Activated CD8-positive, alpha-beta T cell treated with anti-CD3 and anti-CD28 coated beads for 36 hours (primary cell): Measurements from ENCODE around the gene SCN9A. TPM values are rescaled to one million over a fixed set of nuclear protein-coding genes. Genes with fewer than 3 reads are reported as not detected.

Experiments used
- ATAC-seq: fragments of 200-7000 bp; cut with Tn5 transposase; one replicate; pipeline ENCODE4 v1.10.0; 2021; ENCODE audit warnings: mild to moderate bottlenecking, moderate library complexity
- CTCF ChIA-PET: fragments of 350-600 bp; sonication (Branson Sonifier 250); formaldehyde crosslinking; loops from one replicate; lab custom pipeline; 2021; ENCODE audit warnings: antibody characterized with exemption; lab: Charles Lee
- POLR2A ChIA-PET: fragments of 350-600 bp; sonication (Branson Sonifier 250); formaldehyde crosslinking; loops from one replicate; lab custom pipeline; 2021; ENCODE audit warnings: antibody characterized with exemption; lab: Charles Lee
- DNase-seq: peaks from one replicate; pipeline ENCODE4 v3.0.0-alpha.2; 2020
- H3K27ac Mint-ChIP-seq: one replicate; pipeline ENCODE4 v1.8.0; 2021; ENCODE audit warnings: mild to moderate bottlenecking, mixed read lengths
- H3K27me3 Mint-ChIP-seq: one replicate; pipeline ENCODE4 v1.8.0; 2021; ENCODE audit warnings: mixed read lengths
- H3K36me3 Mint-ChIP-seq: one replicate; pipeline ENCODE4 v1.8.0; 2021; ENCODE audit warnings: low read depth, mixed read lengths
- H3K4me1 Mint-ChIP-seq: one replicate; pipeline ENCODE4 v1.8.0; 2021; ENCODE audit warnings: low read depth, mixed read lengths
- H3K4me3 Mint-ChIP-seq: one replicate; pipeline ENCODE4 v1.8.0; 2021; ENCODE audit warnings: mild to moderate bottlenecking, moderate library complexity, mixed read lengths
- H3K9me3 Mint-ChIP-seq: one replicate; pipeline ENCODE4 v1.8.0; 2021; ENCODE audit warnings: mixed read lengths
- intact Hi-C: fragments of 100-400 bp; cut with micrococcal nuclease; formaldehyde crosslinking; loops from one replicate; pipeline ENCODE4 v1.10.0; 2022
- total RNA-seq, 2 experiments: library from RNA; stranded (reverse); gene quantifications; one replicate each; pipeline ENCODE4 v1.2.3, GENCODE V29; 2021
- TF ChIP-seq, protein P1 (sequence below): fragments of 200-600 bp; IDR thresholded peaks from one replicate; pipeline ENCODE4 v1.8.0; 2022; ENCODE audit warnings: antibody characterized with exemption, mild to moderate bottlenecking

SCN9A gene
- total RNA-seq, 2 experiments from 2014 or later: not detected

DNA sequence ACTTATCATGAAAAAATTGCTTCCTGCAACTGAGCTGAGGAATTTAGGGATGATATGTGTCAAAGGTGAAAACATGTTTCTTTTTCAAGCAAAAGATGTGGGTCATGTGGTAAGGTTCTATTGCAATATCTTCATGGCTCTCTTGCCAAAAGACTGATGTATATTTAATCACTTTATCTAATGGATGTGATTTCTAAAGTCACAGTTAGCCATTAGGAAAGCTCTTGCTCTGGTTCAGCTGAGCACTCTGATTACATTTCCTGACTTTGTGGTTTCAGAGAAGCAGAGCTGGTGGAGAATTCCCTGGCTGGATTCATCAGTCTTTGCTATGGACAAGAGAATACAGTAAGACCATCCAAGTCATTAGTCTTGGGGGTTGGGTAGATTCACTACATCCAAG, 24.4 kb downstream of the SCN9A start:
- H3K27me3 Mint-ChIP-seq: no peaks in the 10 kb centered on the region
- intact Hi-C loops: no loop called here
- ChIA-PET CTCF (no interaction called here), POLR2A (no interaction called here)
- no peaks in the 10 kb centered on the region for H3K4me1 Mint-ChIP-seq
- H3K9me3 Mint-ChIP-seq: no peaks in the 10 kb centered on the region
- TF ChIP-seq, protein P1, sequence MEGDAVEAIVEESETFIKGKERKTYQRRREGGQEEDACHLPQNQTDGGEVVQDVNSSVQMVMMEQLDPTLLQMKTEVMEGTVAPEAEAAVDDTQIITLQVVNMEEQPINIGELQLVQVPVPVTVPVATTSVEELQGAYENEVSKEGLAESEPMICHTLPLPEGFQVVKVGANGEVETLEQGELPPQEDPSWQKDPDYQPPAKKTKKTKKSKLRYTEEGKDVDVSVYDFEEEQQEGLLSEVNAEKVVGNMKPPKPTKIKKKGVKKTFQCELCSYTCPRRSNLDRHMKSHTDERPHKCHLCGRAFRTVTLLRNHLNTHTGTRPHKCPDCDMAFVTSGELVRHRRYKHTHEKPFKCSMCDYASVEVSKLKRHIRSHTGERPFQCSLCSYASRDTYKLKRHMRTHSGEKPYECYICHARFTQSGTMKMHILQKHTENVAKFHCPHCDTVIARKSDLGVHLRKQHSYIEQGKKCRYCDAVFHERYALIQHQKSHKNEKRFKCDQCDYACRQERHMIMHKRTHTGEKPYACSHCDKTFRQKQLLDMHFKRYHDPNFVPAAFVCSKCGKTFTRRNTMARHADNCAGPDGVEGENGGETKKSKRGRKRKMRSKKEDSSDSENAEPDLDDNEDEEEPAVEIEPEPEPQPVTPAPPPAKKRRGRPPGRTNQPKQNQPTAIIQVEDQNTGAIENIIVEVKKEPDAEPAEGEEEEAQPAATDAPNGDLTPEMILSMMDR: no peak
- ATAC-seq (no peak), DNase-seq (no peak)
- H3K4me3 Mint-ChIP-seq: no peak overlapping the region
- no peak overlapping the region for H3K27ac Mint-ChIP-seq
- no peaks in the 10 kb centered on the region for H3K36me3 Mint-ChIP-seq

GRCh38 chr2:166350525-166350924, 25.2 kb downstream of the SCN9A start:
- no peaks in the 10 kb centered on the region for H3K27me3 Mint-ChIP-seq
- ChIA-PET POLR2A (no interaction called here), CTCF (no interaction called here)
- DNase-seq (no peak), ATAC-seq (no peak)
- H3K4me1 Mint-ChIP-seq: no peaks in the 10 kb centered on the region
- H3K36me3 Mint-ChIP-seq: no peaks in the 10 kb centered on the region
- TF ChIP-seq, protein P1: no peak
- intact Hi-C loops: no loop called here
- no peak overlapping the region for H3K27ac Mint-ChIP-seq
- no peak overlapping the region for H3K4me3 Mint-ChIP-seq
- no peaks in the 10 kb centered on the region for H3K9me3 Mint-ChIP-seq

- CTCF ChIA-PET: interaction anchor here (0.6 kb wide), 2 partner anchors 41 to 333 kb away, joined by 3 read pairs; no protein-coding TSS in a partner anchor
- no peak for DNase-seq
- Mint-ChIP-seq H3K4me1 (no peaks in the 10 kb centered on the region), H3K27me3 (no peaks in the 10 kb centered on the region), H3K9me3 (no peaks in the 10 kb centered on the region), H3K4me3 (no peak overlapping the region), H3K27ac (no peak overlapping the region), H3K36me3 (no peaks in the 10 kb centered on the region)
- intact Hi-C loops: no loop called here
- TF ChIP-seq, protein P1: no peak
- POLR2A ChIA-PET: no interaction called here
- ATAC-seq: no peak
Measured at GRCh38 chr2:166344286-166345113, 31.2 kb downstream of the SCN9A start.

DNA sequence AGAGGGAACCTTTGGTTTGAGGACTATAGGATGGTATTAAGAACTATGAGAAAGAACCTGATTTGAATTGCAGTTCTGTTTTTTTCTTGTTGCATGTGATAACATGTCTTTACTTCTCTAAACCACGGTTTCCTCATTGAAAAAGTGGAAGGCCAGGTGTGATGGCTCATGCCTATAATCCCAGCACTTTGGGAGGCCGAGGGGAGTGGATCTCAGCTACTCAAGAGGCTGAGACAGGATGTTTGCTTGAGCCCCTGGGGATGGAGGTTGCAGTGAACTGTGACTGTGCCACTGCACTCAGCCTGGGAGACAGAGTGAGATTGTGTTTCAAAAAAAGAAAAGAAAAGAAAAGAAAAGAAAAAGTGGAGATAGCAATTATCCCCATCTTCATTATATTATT, 32.3 kb downstream of the SCN9A start:
- Mint-ChIP-seq H3K27me3 (no peaks in the 10 kb centered on the region), H3K4me1 (no peaks in the 10 kb centered on the region), H3K36me3 (no peaks in the 10 kb centered on the region), H3K9me3 (no peaks in the 10 kb centered on the region), H3K4me3 (no peak overlapping the region), H3K27ac (no peak overlapping the region)
- DNase-seq: no peak
- intact Hi-C loops: no loop called here
- TF ChIP-seq, protein P1: no peak
- POLR2A ChIA-PET: no interaction called here
- CTCF ChIA-PET: no interaction called here
- ATAC-seq: no peak

- TF ChIP-seq, protein P1: no peak
- ATAC-seq (no peak), DNase-seq (no peak)
- intact Hi-C loops: no loop called here
- no peak overlapping the region for H3K27ac Mint-ChIP-seq
- no peaks in the 10 kb centered on the region for H3K36me3 Mint-ChIP-seq
- H3K27me3 Mint-ChIP-seq: no peaks in the 10 kb centered on the region
- no peaks in the 10 kb centered on the region for H3K9me3 Mint-ChIP-seq
- no peak overlapping the region for H3K4me3 Mint-ChIP-seq
- H3K4me1 Mint-ChIP-seq: no peaks in the 10 kb centered on the region
- ChIA-PET CTCF (no interaction called here), POLR2A (no interaction called here)
Measured at GRCh38 chr2:166341426-166341825, 34.3 kb downstream of the SCN9A start.
